Suppressor macrophage (primary cell): ENCODE results near the gene SDF4.

ENCODE experiments used
- DNase-seq, 4 experiments: peaks; one replicate each; pipeline ENCODE4 v3.0.0-alpha.2; 2020 to 2022

Gene SDF4

DNA sequence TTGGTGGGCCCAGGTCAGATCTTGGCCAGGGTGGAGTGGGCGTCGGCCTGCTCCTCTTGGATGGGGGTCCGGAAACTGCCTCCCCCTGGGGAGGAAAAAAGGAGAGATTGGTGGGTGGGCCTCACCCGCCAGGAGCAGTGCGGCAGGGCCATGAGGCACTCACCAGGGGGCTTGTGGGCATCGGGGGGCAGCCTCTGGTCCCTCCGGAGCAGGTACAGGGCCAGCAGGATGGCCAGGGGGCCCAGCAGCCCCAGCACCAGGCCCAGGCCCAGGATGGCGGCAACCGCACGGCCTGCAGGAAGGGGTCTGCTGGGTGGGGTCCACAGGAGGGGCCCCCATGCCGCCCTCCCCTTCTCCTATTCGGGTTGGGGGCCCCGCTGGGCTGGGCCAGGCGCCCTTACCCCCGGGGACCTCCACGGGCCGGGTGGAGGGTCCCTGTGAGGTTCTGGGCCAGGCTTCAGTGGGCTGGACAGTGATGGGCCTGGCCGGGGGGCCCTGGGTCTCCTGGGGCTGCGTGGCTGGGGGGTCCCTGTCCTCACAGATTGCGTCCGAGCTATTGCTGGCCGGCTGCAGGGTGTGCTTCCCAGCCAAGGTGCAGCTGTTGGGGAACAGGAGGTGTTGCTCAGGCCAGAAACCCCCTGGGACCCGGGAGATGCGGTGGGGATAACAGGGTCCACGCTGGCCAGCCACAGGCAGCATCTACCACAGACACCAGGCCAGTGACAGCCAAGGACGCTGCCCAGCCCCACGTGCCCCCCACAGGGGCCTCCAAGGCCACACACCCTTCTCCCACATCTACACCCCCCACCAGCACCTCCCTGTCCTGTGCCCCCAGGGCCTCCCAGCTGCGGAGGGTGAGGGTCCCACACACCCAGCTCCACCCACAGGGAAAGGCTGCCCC is 20.0 kb downstream of the SDF4 start:
- no peak for DNase-seq

GRCh38 chr1:1210726-1211540 is 20.9 kb downstream of the SDF4 start:
- DNase-seq, result no peak

DNA sequence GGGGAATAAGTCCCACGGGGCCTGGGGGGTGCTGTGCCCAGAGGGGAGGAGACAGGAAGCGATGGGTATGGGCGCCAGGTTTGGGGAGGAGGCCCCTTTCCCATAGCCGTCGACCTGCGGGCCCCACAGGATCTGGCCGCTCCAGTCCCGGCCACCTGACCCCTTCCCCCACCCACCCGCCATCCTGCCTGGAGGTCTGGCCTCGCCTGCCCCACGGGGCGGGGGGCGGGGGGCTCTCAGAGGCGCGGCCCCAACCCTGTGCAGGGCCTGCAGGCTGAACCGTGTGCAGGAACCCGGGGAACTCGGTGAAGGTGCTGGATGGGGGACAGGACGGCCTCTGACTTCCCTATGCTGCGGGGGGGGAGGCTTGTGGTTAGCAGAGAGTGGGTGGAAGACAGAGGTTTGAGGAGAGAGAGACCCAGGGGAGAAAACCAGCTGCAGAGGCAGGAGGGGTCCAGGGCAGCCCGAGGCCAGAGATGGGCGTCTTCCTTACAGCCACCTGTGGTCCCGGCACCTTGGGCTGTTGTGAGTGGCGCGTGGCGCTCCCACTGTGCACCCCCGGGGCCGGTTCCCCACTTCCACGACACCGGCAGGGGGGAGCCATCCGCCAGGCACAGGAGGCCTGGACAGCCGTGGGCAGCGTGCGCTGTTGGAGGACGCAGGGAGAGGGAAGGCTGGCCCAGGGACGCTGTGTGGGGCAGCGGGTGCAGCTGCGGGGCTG is 22.9 kb downstream of the SDF4 start:
- DNase-seq, result peak; percentile 40 to 65 (median 54)

DNA sequence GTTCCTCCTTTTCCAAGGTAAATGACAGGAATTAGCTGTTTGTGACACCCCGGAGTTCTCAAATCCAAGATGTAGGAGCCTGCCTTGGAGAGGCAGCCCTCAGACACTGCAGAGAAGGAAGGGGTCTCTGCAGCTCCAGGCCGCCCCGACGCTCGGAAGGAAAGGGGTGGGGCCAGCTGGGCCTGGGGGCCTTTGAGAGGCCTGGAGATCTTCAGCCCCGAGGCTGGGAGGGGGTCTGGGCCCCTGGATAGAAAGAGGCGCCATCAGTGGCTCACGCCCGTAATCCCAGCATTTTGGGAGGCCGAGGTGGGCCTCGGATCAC is 24.3 kb downstream of the SDF4 start:
- DNase-seq, result no peak

GRCh38 chr1:1206966-1207531 is 24.8 kb downstream of the SDF4 start:
- DNase-seq, result no peak

DNA sequence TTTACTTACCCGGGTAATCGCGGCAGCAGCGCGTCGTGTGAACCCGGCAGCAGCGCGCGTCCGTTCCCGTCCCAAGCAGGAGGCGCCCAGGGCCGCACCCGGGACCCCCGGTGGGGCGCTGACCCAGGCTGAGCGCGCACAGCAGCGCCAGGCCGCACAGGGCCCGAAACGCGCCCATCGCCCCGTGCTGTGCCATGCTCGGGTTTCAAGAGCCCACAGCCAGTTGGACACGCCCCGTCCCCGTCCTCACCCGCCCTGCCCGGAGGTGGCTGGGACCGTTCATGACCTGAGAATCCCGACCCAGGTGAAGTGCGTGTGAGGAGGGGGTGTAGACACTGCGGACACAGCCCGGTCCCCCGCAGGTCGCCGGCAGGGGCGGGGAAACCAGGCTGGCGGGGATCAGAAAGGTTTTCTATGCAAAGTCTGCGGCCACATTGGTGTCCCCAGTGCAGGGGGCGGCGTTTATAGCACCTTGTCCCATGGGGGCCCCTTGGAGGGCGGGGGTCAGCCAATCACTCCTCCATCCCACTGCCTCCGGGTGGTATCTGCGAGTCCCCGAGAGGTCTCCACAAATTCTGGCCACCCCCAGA is 25.3 kb downstream of the SDF4 start, which contains the start of gene TNFRSF18:
TNFRSF18 (minus strand) TSS at position 217 of the 590 bp plus-strand sequence; CDS start at position 196, 21 bp downstream.
- no peak for DNase-seq

DNA sequence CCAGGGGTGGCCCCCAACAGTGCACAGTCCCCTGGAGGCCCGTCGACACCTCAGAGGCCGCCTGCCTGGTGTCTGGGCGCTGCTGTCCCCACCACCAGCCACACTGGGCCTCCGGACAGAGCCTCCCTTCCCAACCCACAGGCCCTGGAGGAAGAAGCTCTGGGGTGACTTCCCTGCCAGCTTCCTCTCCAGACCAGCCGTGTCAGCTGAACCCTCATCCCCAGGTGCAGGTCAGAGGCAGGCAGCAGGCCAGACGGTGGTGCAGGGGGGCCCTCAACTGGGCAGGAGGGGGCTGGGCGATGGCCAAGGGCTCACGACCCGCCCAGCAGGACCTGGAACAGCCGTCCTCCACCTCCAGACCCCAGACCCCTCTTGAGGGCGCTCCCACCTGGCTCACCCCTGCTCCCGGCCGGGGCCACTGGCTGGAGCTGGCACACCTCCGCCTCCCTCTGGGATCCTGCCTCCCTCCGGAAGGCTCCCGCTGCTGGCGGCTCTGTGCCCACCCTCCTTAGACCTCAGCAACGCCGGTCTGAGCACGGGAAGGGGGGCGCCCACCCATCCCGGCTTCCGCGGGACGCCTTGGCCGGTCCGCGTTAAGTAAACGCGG is 25.9 kb downstream of the SDF4 start:
- peak; percentile 16 to 52 (median 40) for DNase-seq

DNA sequence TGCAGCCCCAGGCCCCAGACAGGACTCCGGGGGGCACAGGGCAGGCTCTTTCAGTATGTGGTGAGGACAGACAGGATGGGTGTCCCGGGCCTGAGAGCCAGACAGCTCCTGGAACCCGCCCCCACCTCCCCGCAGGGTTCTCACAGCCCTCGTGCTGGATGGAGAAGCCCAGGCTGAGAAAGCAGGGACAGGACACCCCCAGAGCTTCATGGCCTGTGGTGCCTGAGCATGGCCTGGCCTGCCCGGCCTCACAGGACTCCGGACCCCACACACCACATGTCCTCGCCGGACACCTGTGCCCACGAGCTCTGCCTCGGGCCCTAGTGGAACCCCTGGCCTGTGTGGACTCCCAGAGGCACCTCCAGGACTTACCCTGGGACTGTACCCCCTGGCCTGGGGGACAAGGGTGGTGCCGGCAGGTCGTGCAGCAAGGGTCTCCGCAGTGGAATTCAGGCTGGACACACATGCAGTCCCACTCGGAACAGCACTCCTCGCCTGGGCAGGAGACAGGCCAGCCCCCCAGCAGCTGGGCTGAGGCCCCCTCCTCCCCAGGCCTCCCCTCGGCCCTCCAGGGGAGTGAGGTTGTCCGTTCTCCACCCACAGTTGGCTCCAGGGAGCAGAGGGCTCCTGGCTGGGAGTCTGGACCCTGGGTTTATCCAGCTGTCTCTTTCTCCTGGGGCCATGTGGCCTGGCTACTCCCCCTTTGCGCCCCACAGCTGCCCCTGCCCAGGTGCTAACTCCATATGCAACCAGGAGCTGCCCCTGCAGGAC is 26.6 kb downstream of the SDF4 start:
- DNase-seq, result no peak

- no peak for DNase-seq
These were observed 27.3 kb downstream of the SDF4 start for GRCh38 chr1:1204425-1204920.

DNA sequence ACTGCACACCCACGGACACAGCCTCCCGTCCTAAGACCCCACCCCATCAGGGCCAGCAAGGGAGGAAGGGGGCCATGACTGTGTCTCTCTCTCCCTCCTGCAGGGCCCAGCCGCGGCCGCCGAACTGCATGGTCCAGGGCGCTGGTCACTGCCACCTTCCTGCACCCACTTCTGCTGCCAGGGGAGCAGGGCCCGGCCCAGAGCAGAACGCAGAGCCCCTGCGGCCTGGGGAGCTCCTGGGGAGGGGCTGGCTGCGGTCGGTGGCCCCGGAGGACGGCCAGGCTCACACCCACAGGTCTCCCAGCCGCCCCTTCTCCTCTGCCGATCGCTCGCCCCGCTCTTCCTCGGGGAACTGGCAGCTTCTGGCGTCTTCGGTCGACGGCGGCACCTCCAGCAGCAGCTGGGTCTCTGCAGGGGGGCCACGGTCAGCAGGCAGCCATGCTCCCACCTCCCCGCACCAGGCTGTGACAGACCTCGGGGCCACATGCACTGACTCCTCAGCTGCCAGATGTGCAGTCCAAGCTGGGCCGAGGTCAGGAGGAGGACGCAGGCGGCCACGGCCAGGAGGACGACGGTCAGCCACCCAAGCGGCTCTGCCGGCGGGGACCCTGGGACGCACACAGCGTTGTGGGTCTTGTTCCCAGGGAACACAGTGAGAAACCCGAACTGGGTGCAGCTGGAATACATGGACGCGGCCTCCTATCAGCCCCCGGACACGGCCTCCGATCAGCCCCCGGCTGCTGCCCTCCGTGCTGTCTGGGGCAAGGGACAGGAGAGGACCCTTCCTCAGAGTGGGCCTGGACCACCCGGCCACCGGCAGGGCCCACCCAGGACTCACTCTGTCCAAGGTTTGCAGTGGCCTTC is 28.0 kb downstream of the SDF4 start:
- DNase-seq, result no peak

GRCh38 chr1:1202831-1203560 is 28.8 kb downstream of the SDF4 start:
- DNase-seq, result no peak

GRCh38 chr1:1200876-1201810 is 30.7 kb downstream of the SDF4 start:
- peak; percentile 69 to 91 (median 79) for DNase-seq

DNA sequence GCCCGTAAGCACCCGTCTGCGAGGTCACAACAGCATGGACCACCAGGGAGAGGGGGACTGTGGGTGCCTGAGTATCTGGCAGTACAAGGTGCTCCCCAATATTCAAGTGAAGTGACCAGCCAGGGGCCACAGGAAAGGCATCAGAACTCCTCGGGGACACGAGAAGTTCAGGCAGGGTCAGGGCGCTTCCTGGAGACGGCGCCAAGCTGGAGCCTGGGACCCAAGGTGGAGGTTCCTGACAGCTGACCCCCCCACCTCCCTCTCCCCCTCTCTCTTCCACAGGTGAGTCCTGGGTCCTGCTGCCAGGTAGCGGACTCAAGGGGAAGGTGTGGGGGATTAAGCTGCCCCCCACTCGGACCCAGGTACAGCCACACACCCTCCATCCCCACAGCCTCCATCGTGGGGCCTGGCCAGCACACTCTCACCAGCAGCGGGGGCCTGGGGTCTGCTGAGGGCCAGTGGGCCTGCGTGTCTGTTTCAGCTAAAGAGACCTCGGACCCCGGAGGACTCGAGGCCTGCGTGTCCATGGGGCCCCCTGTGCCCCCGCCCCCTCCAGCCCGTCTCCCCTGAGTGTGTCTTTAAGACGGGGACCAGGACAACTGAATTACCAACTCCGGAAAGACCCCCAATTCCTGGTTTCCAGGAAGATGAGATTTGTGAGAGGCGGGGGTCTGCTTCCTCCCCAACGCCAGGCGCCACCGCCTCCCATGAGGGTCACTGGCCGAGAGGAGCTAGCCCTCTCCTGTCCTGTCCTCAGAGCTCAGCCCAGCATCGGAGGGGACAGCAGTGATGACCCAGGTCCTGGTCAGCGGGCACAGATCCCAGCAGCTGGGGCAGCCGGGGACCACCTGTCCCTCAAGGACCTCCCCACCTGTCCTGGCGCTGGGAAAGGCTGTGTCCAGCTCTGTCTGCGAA is 31.6 kb downstream of the SDF4 start:
- no peak for DNase-seq

DNA sequence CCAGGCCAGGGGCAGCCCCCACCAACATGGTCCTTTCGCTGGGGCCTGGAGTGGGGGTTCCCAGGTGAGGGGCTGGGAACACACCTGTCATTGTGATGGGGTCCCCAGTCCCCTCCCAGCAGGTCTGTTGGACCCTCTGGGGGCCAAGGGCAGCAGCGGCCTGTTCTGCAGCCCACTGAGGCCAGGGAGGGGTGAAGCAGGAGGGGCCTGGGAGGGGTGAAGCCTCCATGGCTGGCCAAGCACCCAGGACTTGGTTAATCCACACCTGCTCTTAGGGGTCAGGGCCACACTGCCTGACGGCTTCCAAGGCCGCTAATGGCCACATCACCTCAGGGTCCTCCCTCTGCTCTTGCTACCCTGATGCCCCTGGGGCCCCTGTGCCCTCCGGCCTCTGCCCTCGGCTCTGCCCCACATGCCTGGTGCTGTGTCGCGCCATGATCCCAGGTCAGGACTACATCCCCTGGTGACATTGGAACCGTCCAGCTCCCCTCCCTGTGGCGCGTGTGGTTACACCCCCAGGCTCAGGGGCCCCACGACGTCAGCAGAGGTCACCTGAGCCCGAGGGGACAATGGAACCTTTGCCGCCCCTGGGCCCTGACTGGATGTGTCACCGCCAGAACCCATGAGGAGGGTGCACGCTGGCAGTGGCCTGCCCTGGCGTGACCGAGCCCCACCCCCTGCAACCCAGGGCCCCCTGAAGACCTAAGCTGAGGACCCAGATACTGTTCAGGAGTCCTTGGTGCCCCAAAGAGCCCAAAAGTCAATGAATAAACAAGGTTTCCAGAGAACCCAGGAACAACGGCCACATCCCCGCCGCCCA is 32.5 kb downstream of the SDF4 start:
- no peak for DNase-seq

GRCh38 chr1:1198423-1199140 is 33.2 kb downstream of the SDF4 start:
- no peak for DNase-seq
